ENCODE measurements around the gene HOXA9. TPM values are rescaled to one million over a fixed set of nuclear protein-coding genes. Genes with fewer than 3 reads are reported as not detected.

HOXA9 gene
- total RNA-seq, 1 experiment from 2014 or later: 71.2 TPM

DNA sequence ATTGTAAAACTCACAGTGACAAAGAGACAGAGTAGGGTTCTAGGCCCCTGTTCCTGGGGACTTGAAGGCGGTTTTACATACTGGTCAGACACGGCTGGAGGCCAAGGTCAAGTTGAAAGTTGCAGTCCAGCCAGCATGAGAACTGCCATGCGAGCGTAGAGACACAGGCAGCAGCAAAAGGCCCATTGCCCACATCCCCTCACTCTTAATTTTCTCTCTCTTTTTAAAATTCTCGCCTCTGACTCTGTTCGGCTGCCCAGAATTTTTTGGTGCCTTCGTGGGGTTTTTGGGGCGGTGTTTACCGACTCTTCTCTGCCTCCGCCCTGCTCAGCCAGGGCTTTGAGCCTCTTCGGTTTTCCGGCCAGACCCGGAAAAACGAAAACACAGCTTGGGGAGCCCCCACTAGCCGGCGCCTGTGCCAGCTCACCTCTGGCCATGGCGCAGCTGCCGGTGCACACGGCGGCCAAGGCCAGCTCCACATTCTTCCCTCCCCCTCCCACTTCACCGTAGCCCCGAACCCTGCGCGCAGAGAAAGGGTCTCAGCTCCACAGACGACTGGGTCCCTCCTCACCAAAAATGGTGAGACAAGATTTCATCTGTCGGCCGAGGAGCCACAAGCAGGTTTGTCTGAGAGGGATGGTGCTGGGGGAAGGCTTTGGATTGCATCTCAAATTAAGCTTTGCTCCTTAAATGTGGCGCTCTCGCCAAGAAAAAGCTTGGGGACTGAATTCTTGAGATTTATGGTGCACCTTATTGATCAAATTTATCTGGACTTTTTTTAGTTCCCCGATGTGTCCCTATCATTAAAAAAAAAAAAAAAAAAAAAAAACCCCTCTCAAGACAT, 36.9 kb upstream of the HOXA9 start:
- in situ Hi-C loops (cut with HindIII; ENCODE audit: low sequenced_read_pairs): no loop called here
- DNase-seq (ENCODE audit: low spot score): no peak

DNA sequence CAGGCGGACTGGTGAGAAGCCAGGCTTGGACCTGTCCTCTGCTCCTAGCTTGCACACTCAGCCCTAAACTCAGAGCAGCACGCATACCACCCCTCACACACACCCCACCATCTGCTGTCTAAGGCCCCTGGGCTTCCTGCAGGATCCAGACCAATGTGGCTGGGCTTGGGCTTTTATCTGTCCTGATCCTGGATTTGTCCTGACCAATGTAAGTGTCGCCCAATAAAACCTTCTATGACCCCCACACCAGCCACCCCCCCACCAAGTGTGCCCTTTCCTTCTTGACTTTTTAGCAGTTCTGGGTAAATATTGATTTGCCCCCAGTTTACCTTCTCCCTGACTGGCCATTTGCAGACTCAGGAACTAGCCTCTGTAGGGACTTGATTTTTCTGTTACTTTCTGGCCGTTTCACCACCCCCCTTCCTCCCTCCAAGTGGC, 36.3 kb upstream of the HOXA9 start:
- DNase-seq (ENCODE audit: low spot score): no peak
- in situ Hi-C loops (cut with HindIII; ENCODE audit: low sequenced_read_pairs): no loop called here

DNA sequence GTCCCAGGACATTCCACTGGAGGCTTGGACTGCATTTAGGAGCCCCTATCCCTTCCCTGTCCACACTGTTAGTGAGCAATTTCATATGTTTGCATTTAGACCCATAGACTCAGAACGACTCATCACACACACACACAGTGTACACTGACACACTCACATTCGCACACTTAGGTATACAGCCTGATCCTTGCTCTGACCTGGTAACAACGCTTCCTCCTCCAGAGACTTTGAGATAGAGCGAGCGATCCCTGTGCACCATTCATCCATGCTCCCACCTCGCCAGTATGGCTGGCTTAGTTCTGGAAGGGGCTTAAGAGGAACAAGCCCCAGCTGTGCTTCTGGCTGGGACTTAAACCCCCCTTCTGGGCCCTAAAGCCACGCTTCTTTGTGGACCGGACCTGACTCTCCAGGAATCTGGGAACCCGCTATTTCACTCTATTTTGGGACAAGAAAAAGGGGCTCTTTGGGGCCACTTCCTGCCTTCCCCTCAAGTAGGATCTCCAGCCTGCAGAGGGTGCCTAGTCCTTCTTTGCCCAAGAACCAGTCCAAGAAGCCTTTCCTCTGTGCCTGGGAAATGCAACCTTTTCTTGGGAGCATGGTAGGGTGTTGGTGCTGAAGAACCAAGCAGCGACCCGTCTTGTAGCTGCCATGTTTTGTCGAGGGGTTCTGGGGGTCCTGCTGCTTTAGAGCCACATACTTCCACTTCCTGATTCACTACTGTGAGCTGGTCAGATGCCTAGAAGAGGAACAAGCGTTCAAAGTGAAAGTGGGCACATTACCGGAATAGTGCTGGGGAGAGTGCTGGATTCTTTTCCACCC, 35.6 kb upstream of the HOXA9 start:
- DNase-seq (ENCODE audit: low spot score): no peak
- in situ Hi-C loops (cut with HindIII; ENCODE audit: low sequenced_read_pairs): no loop called here

DNA sequence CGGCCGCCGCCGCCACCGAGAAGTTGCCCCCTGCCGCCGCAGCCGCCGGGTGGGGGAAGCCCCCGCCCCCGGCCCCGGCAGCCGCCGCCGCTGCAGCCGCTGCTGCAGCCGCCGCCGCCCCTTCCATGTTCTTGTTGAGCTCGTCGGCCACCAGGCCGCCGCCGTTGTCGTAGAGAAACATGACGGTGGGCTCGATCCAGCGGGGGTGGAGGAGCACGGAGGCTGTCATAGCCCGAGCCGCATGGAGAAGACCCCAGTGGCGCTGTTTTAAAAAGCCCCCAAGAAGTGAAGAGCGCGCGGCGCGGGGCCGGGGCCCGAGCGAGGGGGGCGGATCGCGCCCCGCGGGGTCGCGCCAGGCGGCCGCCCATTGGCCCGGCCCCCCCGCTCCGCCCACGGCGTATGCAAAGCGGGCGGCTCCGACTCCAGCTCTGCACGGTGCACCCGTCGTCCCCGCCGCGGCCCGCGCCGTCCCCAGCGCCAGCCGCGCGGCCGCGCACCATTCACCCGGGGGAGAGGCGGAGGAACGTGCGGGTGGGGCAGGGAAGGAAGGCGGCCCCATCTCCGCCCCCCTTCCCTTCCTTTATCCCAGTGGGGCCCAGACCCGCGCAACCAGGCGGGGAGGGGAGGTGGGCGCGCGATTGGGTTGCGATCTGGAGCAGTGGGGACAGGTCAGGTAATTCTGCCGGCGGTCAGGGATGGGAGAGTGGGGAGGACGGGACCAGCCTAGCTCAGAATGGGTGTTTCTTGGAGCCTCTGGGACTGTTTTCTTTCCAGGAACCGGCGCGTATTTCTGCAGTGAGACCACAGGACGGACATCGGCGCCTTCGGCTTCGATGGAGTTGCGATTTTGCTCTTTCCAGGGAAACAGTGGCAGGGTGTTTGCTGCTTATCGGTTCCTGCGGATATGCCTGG, 34.8 kb upstream of the HOXA9 start, which contains the start of gene HOXA13:
Gene HOXA13 (minus strand): TSS at position 243 of the 912 bp plus-strand sequence. CDS start 14 bp downstream, at position 229.
- in situ Hi-C loops (cut with HindIII; ENCODE audit: low sequenced_read_pairs): no loop called here
- DNase-seq (ENCODE audit: low spot score): no peak

DNA sequence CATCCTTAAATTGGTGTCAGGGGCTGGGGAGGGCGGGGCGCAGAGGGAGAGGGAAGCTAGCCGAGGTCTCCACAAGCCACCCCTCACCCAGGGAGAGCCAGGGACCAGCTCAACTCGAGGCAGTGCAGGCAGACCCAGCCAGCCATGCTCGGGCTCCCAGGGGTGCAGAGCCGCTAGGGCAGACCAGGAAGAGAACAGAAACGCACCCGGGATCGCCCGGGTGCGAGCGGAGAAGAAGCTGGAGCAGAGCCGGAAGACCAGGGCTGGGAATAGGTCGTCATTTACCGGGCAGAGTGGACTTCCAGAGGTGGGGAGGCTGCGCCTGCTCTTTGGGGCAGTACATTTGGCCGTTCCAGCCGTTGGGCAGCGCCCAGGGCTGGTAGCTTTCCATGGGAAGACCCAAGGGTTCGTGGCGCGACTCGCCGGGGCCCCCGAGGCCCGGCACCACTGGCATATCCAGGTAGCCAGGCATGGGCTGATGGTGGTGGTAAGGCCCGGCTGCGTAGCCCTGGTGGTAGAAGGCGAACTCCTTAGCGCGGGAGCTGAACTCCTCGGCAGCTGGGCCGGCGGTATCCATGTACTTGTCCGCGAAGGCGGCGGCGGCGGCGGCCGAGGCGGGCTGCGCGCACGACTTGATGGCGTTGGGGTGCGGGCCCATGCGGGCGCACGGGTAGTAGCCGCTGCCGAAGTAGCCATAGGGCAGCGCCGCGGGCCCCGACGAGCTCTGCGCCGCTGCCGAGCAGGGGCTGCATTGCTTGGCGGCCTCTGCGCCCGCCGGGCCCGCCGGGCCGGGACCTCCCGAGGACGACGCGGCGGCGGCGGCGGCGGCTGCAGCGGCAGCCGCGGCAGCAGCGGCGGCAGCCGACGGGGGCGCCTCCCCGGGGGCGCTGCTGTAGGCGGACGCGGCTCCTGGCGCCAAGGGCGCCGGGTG, 33.8 kb upstream of the HOXA9 start:
- in situ Hi-C loops (cut with HindIII; ENCODE audit: low sequenced_read_pairs): no loop called here
- DNase-seq (ENCODE audit: low spot score): no peak

DNA sequence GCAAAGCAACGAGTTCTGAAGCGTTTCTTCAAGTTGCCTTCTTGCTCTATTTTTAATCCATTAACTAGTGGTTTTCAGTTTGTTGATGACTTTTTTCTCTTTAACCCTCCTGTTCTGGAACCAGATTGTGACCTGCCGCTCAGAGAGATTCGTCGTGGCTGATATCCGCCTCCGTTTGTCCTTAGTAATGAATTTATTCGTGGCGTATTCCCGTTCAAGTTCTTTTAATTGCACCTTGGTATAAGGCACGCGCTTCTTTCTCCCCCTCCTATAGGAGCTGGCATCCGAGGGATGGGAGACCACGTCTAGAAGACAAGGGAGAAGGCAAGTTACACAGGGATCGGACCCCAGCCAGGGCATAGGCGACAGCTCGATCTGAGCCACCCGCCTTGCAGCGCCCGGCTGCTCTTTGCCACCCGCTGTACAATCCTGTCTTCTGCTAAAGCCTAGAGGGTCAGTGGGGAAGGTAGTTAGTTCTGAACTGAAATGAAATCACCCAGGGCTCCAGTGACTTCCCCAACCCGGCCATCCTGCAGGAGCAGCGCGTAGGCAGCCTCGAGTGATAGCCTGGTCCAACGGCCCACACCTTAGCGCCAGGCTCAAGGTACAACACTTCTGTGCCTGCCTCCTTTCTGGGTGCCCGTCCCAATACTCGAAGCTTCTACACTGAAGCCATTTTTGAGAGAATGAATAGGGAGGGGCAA, 33.0 kb upstream of the HOXA9 start:
- no peak for DNase-seq (ENCODE audit: low spot score)
- in situ Hi-C loops (cut with HindIII; ENCODE audit: low sequenced_read_pairs): no loop called here

DNA sequence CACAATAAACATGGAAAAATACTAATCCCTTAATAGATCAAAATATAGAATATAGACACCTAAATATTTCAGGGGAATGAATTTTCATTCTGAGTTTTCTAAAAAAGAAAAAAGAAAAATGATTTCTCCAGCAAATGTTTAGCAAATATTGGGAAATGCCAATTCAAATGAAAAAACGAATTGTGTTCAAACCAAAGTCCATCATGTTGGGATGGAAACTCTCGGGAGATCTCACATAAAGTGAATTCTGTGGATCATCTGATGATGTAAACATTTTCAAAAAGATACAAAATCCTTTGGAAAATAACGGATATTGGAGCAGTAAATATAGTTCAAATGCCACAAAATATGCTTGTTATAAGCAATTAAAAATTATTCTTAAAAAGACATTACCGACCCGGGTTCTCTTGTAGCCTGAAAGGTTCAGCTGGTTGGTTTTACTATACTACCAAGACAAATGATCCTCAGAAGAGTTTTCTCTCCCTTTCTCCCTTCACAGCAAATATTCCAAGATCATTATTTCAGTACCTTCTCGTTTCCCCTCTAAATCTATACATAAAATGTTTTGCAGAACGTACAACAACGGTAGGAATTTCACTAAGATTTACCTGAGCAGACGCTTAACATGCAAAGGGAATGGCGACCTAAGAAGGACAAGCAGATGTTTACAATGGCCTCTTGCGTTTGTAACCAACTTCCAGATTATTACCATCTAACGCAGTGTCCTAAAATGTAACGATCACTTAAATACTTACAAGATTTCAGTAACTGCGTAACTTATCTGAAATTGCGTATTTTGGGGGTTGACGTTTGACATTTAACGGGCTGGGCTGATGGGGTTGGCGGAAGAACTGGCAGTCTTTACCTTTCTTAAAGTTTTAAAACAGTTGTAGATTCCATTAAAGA, 32.1 kb upstream of the HOXA9 start:
- no peak for DNase-seq (ENCODE audit: low spot score)
- in situ Hi-C loops (cut with HindIII; ENCODE audit: low sequenced_read_pairs): no loop called here

DNA sequence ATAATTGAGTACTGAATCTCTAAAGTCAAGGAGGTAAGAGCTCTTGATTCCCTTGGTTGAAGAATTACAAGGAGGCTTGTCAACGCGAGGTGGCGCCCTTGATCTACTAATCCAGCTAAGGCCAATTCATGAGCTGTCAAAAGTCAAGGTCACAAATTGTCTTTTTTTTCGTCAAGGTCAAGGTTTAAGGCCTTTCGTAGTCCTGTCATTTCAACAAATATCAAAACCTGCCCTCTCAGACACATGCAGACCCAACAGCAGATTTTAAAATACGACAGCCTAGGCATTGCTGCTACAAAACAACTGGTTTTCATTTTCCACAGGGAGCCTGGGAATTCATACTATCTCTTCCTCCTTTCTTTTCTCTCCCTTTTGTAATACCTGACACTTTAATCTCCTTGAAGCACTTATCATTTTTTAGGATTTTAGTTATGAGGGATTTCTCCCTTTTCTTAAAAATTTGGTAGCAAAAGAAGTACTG, 31.0 kb upstream of the HOXA9 start:
- in situ Hi-C loops (cut with HindIII; ENCODE audit: low sequenced_read_pairs): no loop called here
- peak; percentile 62 for DNase-seq (ENCODE audit: low spot score)

DNA sequence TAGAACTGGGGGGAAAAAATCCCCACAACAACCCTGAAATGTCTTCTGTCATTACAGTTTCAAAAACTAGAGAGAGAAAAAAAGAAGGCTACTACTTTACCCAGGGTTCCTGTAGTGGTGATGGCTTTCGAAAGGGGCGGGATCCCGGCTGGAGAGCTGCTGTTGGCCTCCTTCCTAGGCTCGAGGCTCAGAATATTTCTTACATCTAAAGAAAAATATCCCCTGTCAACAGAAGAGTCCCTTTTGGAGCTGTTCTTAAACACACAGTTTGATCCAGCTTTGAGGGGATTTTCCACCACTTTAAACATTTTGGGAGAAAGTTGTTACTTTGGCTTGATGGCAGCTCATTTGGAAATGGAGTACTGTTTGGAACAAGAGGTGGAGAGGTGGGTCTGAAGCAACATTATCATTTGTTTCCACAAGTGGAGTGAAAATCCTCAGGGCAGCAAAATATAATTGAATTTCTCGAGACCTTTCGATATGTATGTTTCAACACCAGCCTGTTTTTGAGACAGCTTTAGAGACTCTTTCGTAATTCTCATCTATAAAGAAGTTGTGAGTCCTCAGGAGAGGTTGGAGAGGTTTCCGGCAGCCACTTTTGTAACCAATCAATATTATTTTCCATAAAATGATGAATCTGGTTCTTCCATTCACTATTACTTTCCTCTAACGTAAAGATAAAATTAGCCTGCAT, 29.5 kb upstream of the HOXA9 start:
- in situ Hi-C loops (cut with HindIII; ENCODE audit: low sequenced_read_pairs): no loop called here
- no peak for DNase-seq (ENCODE audit: low spot score)

DNA sequence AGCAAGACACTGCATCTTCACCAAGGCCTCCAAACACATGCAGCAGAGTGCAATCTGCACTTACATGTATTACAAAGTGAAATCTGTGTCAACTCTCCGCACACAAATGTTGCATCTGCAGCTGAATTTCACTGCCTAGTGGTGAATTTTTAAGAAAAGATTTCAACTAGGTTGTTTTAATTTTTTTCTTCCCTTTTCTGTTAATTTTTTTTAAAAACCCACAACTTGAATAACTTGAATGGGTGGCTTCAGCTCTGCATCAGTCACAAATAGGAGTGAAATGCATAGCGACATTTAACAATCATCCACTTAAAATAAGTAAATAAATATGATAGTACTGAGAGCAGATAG, 28.6 kb upstream of the HOXA9 start:
- in situ Hi-C loops (cut with HindIII; ENCODE audit: low sequenced_read_pairs): no loop called here
- DNase-seq (ENCODE audit: low spot score): no peak

DNA sequence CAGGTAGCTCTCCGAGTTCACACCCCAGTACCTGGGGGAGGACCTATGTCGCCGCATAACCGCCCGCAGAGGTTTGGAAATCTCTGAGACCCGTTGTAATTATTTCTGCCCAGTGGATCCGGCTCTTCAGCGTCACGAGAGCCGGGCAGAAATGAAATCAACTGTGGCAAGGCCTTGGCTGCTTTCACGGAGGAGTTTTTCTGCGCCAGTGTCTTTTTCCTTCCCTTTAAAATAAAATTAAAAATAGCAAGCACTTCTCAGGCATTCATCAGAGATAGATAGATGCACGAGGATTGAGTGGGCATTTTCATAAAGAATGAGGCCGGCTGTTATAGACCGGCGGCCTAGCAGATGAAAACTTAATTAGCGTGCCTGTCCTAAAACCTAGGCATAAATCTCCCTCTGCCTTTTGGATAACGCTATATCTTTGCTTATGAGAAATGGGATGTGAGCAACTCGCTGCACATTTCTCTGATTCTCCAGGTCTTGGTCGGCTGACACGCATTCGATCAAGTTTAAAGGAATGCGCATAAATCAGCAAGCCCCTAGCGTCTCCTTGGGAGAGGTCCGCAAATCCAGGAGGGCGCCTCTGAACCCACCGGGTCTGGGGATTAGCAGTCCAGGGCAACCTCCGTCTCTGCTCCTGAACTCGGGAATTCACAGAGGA, 28.1 kb upstream of the HOXA9 start:
- in situ Hi-C loops (cut with HindIII; ENCODE audit: low sequenced_read_pairs): no loop called here
- DNase-seq (ENCODE audit: low spot score): no peak

DNA sequence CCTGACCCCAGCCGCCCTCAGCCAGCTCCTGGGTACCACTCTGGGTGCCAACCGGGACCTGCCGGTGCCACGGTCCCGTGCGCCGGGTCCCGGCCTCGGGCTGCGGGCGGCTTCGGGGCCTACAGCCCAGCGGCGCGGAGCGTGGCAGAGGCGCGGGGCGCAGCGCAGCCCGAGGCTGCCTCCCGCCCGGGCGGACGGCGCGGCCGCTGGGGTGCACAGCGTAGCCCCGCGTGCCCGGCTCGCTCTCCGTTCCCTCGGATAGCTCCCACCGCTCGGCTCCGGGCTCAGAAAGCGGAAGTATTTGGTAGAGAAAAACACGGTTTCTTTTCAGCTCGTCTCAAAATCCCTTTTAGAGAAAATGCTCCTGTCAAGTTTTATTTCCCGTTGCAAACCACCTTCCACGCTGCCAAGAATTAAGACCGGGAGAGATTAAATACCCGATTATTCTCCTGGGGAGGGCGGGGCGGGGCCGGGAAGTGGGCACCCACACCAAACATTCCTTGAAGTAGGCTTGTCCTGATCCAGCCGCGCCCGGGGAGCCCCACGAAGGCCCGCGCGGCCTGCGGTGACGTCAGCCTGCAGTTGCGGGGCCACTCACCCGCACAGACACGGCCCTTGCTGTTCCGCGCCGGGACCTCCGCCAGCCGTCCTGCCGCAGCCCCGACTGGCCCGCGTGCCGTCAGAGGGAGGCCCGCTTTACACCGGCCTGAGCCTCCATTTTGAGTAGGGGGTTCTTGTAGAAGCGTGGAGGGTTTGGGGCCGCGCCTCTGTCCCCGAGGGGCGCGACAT, 27.4 kb upstream of the HOXA9 start:
- DNase-seq (ENCODE audit: low spot score): no peak
- in situ Hi-C loops (cut with HindIII; ENCODE audit: low sequenced_read_pairs): no loop called here

DNA sequence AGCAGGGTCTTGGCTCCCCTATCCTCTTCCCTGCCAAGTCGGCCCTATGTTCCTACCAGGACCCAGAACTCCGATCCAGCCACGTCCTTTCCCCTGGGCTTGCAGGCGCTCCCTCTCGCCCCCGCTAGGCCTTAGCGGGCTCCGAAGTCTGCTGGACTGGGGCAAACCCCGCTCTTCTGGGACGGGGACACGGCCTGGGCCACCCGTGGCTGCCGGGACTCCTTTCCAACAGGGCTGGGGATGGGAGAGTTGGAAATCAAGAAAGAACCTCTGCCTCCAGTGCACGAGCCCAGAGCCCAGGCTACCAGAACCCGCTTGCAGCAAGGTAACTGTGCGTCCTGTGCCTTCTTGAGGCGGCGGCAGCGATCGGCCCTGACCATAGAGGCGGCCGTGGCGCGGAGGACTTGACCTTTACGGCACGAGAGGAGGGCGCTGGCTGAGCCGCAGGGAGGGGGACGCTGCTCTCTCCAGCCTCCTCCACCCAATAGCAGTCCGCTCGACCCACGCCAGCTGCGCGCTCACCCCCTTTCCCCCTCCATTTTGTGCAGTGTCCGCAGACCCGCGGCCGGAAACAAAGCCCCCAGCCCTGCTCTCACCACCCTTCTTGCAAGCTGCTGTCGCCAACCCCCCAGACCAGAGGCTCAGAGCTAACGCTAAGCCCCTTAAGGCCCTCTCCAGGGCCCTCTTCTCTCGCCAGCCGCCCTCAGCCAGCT, 26.7 kb upstream of the HOXA9 start:
- DNase-seq (ENCODE audit: low spot score): no peak
- in situ Hi-C loops (cut with HindIII; ENCODE audit: low sequenced_read_pairs): no loop called here

DNA sequence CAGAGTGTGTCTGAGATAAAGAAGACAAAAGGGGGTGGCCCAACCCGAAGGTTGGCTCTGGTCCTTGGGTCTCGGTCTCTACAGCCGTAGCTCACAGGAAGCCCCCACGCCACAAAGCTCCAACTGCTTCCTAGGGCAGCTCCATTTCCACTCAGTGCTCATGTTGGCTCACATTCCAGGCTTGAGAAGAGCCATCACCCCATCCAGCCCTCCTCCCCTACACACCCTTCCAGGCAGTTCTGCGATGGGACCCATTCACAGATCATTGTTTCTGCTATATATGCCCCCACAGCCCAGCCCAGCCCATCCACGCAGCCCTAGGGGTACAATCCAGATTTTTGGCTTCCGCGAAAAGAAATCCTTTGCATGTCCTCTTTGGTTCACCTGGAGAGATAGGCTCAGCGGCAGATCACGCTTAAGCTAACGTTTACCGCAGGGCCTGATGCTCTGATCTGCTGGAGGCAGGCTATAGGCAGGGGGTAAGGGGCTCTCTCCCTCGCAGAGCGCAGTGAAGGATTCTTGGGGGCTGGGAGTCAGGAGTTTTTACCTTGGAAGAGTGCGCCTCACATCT, 25.9 kb upstream of the HOXA9 start:
- no peak for DNase-seq (ENCODE audit: low spot score)
- in situ Hi-C loops (cut with HindIII; ENCODE audit: low sequenced_read_pairs): no loop called here
